K562 (cell line): ENCODE data around the gene SRRT. TPM values are rescaled to one million over a fixed set of nuclear protein-coding genes. Genes with fewer than 3 reads are reported as not detected.

Experiments used
- ATAC-seq: fragments of 200-7000 bp; cut with Tn5 transposase; 3 replicates; pipeline ENCODE4 v1.9.1; 2020; ENCODE audit warnings: moderate library complexity
- BruUV-seq: library from RNA; stranded (reverse); fragments of 400-500 nt; replicated peaks from 2 replicates; lab custom pipeline; 2021; lab: Mats Ljungman, UMichigan
- CTCF ChIA-PET: fragments of 300-600 bp; formaldehyde crosslinking; extraction: SDS; loops from one replicate; lab custom pipeline; 2021; ENCODE audit warnings: low intra/inter-chr PET ratio; lab: Yijun Ruan, JAX
- POLR2A ChIA-PET: fragments of 300-600, 350-650 bp; sonication (Branson Sonifier 250); formaldehyde crosslinking; extraction: SDS; loops from one replicate; lab custom pipeline; 2021; ENCODE audit warnings: antibody characterized with exemption, inconsistent platforms; lab: Yijun Ruan, JAX
- DNase-seq, 4 experiments: peaks; one replicate each; pipeline versions ENCODE4 v3.0.0 to v3.0.0-alpha.2; 2011 to 2018; ENCODE audit warnings: low spot score in 3 of 4, mixed read lengths in 3 of 4; ENCODE audit errors: extremely low read depth in 1 of 4
- FAIRE-seq: peaks from 2 replicates; lab custom pipeline; 2011; peaks lifted over from hg19 to GRCh38; lab: Jason Lieb, UNC
- H2AFZ ChIP-seq: 2 replicates; pipeline ENCODE4 v1.6.0; 2011; ENCODE audit warnings: low read depth, low read length, control low read depth, inconsistent platforms
- H3K27ac ChIP-seq: fragments of 200-600 bp; 3 replicates; pipeline ENCODE4 v1.8.0; 2011; ENCODE audit warnings: low read depth, mild to moderate bottlenecking, control low read depth, inconsistent platforms, low read length, moderate library complexity, mixed read lengths; ENCODE audit errors: extremely low read depth
- H3K27me3 ChIP-seq, 2 experiments: fragments of 300-600 bp in 1 of 2; 2 replicates in 1 of 2; 3 replicates in 1 of 2; pipeline versions ENCODE4 v1.6.0 to v1.8.0; 2011; ENCODE audit warnings: inconsistent platforms in 2 of 2, low read length in 2 of 2, mild to moderate bottlenecking in 1 of 2, mixed read lengths in 1 of 2, moderate library complexity in 1 of 2; ENCODE audit not compliant: control insufficient read depth in 2 of 2, insufficient read depth in 2 of 2
- H3K36me3 ChIP-seq: fragments of 300-600 bp; 3 replicates; pipeline ENCODE4 v1.8.0; 2011; ENCODE audit warnings: mild to moderate bottlenecking, low read length, inconsistent platforms; ENCODE audit not compliant: control insufficient read depth, insufficient read depth
- H3K4me1 ChIP-seq, 2 experiments: fragments of 200-600 bp in 1 of 2; replicated peaks in 1 of 2; 2 replicates in 1 of 2; 3 replicates in 1 of 2; pipeline versions ENCODE4 v1.5.1 to v1.8.0; 2011; ENCODE audit warnings: inconsistent platforms in 2 of 2, low read length in 2 of 2, mild to moderate bottlenecking in 1 of 2, mixed read lengths in 1 of 2, moderate library complexity in 1 of 2; ENCODE audit not compliant: control insufficient read depth in 2 of 2, insufficient read depth in 2 of 2
- H3K4me2 ChIP-seq: 2 replicates; pipeline ENCODE4 v1.6.1; 2011; ENCODE audit warnings: low read length, control low read depth, inconsistent platforms, mixed read lengths; ENCODE audit not compliant: insufficient read depth
- H3K4me3 ChIP-seq: fragments of 200-600 bp; sonication (generic), shearing (Covaris generic); 2 replicates; pipeline ENCODE4 v1.5.1; 2016; ENCODE audit warnings: control low read depth, inconsistent platforms
- H3K79me2 ChIP-seq: fragments of 200-600 bp; 3 replicates; pipeline ENCODE4 v1.8.0; 2011; ENCODE audit warnings: low read length, inconsistent platforms; ENCODE audit not compliant: control insufficient read depth, insufficient read depth
- H3K9ac ChIP-seq, 2 experiments: 2 replicates each; pipeline versions ENCODE4 v1.6.0 to v1.6.1; 2011; ENCODE audit warnings: low read depth in 2 of 2, low read length in 2 of 2, control low read depth in 1 of 2, inconsistent platforms in 1 of 2, mild to moderate bottlenecking in 1 of 2, mixed read lengths in 1 of 2; ENCODE audit not compliant: insufficient read depth in 1 of 2
- H3K9me1 ChIP-seq: one replicate; pipeline ENCODE4 v1.6.0; 2011; ENCODE audit warnings: inconsistent platforms, mild to moderate bottlenecking, low read length, moderate library complexity; ENCODE audit not compliant: control insufficient read depth, insufficient read depth
- H3K9me3 ChIP-seq: replicated peaks from 2 replicates; pipeline ENCODE4 v1.5.1; 2011; ENCODE audit warnings: low read depth, low read length, inconsistent platforms; ENCODE audit not compliant: control insufficient read depth, insufficient read depth
- H4K20me1 ChIP-seq: replicated peaks from 2 replicates; pipeline ENCODE4 v1.6.1; 2011; ENCODE audit warnings: low read length, inconsistent platforms, mixed read lengths; ENCODE audit not compliant: control insufficient read depth, insufficient read depth
- DACH1 ChIP-seq: fragments of 450-650 bp; IDR thresholded peaks from 2 replicates; pipeline ENCODE4 v1.6.1; 2018; ENCODE audit not compliant: partially characterized antibody
- IRF2 ChIP-seq: sonication (generic); formaldehyde crosslinking; IDR thresholded peaks from 2 replicates; pipeline ENCODE4 v1.8.1; 2022; ENCODE audit warnings: mild to moderate bottlenecking, missing genetic modification reagents
- MEF2A ChIP-seq: IDR thresholded peaks from 2 replicates; pipeline ENCODE4 v1.6.1; 2011; ENCODE audit warnings: low read depth, mild to moderate bottlenecking, low read length, moderate library complexity; ENCODE audit not compliant: control insufficient read depth
- MEF2D ChIP-seq: conservative IDR thresholded peaks from 2 replicates; pipeline ENCODE4 v1.6.1; 2016; ENCODE audit warnings: low read depth, missing genetic modification characterization, missing compliant biosample characterization
- RCOR1 ChIP-seq, 2 experiments: IDR thresholded peaks; 2 replicates each; pipeline ENCODE4 v1.6.1; 2012; ENCODE audit warnings: low read depth in 2 of 2, low read length in 2 of 2, borderline replicate concordance in 1 of 2, improper control_type of control experiment in 1 of 2
- TAF1 ChIP-seq: IDR thresholded peaks from 2 replicates; pipeline ENCODE4 v1.6.1; 2011; ENCODE audit warnings: mild to moderate bottlenecking, low read length, moderate library complexity; ENCODE audit not compliant: insufficient read depth, control insufficient read depth, severe bottlenecking; ENCODE audit errors: extremely low read depth
- TSHZ1 ChIP-seq: fragments of 250-450 bp; sonication (Bioruptor Pico); IDR thresholded peaks from 2 replicates; pipeline ENCODE4 v1.4.0; 2020; ENCODE audit warnings: mild to moderate bottlenecking, moderate library complexity
- WGBS: fragments of 100-300 bp; shearing (Covaris generic); methylation state at CpG from one replicate; pipeline ENCODE4 v1.1.6; 2016; ENCODE audit warnings: low coverage, mixed read lengths; ENCODE audit not compliant: insufficient coverage; ENCODE audit errors: missing lambda C conversion rate; 5-methylcytosine and 5-hydroxymethylcytosine counted together
- in situ Hi-C: fragments of 300-500 bp; cut with MboI; formaldehyde crosslinking; loops from 4 replicates; pipeline ENCODE4 v1.15.0; 2018; ENCODE audit warnings: inconsistent platforms, mixed read lengths
- intact Hi-C: fragments of 100-400 bp; cut with micrococcal nuclease; formaldehyde crosslinking; loops from 2 replicates; pipeline ENCODE4 v1.14.2; 2022
- polyA plus RNA-seq, 8 experiments: library from polyadenylated mRNA; depleted of rRNA in 4 of 8; stranded (reverse) in 5 of 8; unstranded in 3 of 8; fragments of >200 nt; fragmentation: Nextera tagmentation in 2 of 8; fragmentation: Illumina TruSeq in 1 of 8; extraction: Ambion mirVana in 2 of 8; extraction: Trizol in 1 of 8; gene quantifications; 2 replicates each; pipeline versions ENCODE4 v1.2.1 to v1.2.3, GENCODE V29; 2011 to 2014; ENCODE audit warnings: inconsistent platforms in 1 of 8, missing spikeins in 1 of 8
- total RNA-seq, 7 experiments: library from RNA; depleted of rRNA in 6 of 7; stranded (reverse); fragments of >200 nt in 6 of 7; fragmentation: Illumina TruSeq in 2 of 7; extraction: Trizol in 2 of 7; gene quantifications; 2 replicates each; pipeline versions ENCODE4 v1.2.1 to v1.2.3, GENCODE V29; 2011 to 2021; ENCODE audit warnings: low replicate concordance in 1 of 7
- TF ChIP-seq, protein P1 (sequence below): fragments of 250-450 bp; sonication (Bioruptor Pico); IDR thresholded peaks from 2 replicates; pipeline ENCODE4 v1.9.0; 2021; ENCODE audit warnings: mild to moderate bottlenecking
- TF ChIP-seq, protein P2 (sequence below): fragments of 200-800 bp; sonication (Bioruptor generic); IDR thresholded peaks from 2 replicates; pipeline ENCODE4 v1.6.1; 2017; ENCODE audit warnings: missing genetic modification characterization, missing compliant biosample characterization

SRRT gene
- total and polyA plus RNA-seq, 9 of the 15 experiments (the other 6 are each of a cell fraction or from before 2014, with no cell fraction given), result 10.3 to 263 (median 84.4) TPM

- FAIRE-seq, result no peak
- 27% methylated on average over 5 of the region's 5 CpGs for WGBS
- H3K4me1 ChIP-seq, result peaks cover 17 to 21% of the 10 kb centered on the region in 2 experiments; a peak in 4 of 5 replicates
- peak; percentile 34 for TF ChIP-seq DACH1
- 0 out of 2 replicates have a peak, but pooled peaks have one; percentile 27 for TF ChIP-seq MEF2D (tag)
- TF ChIP-seq MEF2A, result peak; percentile 56; the same call in 1 of the 2 replicates
- TF ChIP-seq TAF1, result no peak
- no peaks in the 10 kb centered on the region for H3K36me3 ChIP-seq
- in situ Hi-C loops (loop anchor here (25.0 kb wide), 1 partner anchor 385 kb away; no protein-coding TSS in a partner anchor), intact Hi-C loops (no loop called here)
- no peaks in the 10 kb centered on the region for H3K9me1 ChIP-seq
- no TSS peak for BruUV-seq
- H3K79me2 ChIP-seq, result no peaks in the 10 kb centered on the region
- no peak for ATAC-seq
- peak overlapping the region; percentile 1; the same call in 1 of the 2 replicates for H3K4me2 ChIP-seq
- no peaks in the 10 kb centered on the region for H3K27me3 ChIP-seq
- H3K9ac ChIP-seq, result no peak overlapping the region
- H3K4me3 ChIP-seq, result no peak overlapping the region
- DNase-seq, result no peak
- POLR2A ChIA-PET, result interaction anchor here (0.5 to 0.7 kb wide), 2 partner anchors 13 to 70 kb away, joined by 3 read pairs; partner anchors contain the start of gene UFSP1
- CTCF ChIA-PET, result interaction anchor here (0.7 kb wide), 1 partner anchor 294 kb away, joined by 5 read pairs; no protein-coding TSS in a partner anchor
- H4K20me1 ChIP-seq, result no peaks in the 10 kb centered on the region
- H3K9me3 ChIP-seq, result no peaks in the 10 kb centered on the region
- H2AFZ ChIP-seq, result no peak overlapping the region
- H3K27ac ChIP-seq, result no peak overlapping the region
Observed at GRCh38 chr7:100901921-100902332, 27.0 kb downstream of the SRRT start.

DNA sequence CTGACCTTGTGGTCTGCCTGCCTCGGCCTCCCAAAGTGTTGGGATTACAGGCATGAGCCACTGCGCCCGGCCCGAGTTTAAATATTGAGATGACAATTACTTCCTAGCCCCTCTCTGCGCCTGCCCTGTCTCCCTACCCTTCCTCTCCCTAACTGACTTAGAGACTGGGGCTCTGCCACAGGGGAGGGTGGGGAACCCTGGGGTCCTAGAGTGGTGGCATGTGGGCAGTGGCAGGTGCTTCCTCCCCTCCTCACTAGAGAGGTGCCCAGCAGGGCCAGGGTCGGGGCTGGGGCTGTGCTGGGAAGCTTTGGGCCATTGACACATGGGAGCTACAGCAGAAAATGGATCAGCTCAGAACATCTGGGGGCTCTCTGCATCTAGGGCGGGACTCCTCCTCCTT lies 27.7 kb downstream of the SRRT start:
- Histone ChIP-seq H3K4me3 (no peak overlapping the region), H3K4me2 (no peak overlapping the region), H3K36me3 (no peaks in the 10 kb centered on the region), H3K4me1 (peaks cover 11 to 14% of the 10 kb centered on the region in 2 experiments; a peak in 4 of 5 replicates), H3K9ac (no peak overlapping the region), H3K27me3 (no peaks in the 10 kb centered on the region), H3K27ac (no peak overlapping the region), H3K79me2 (no peaks in the 10 kb centered on the region), H3K9me3 (no peaks in the 10 kb centered on the region), H4K20me1 (no peaks in the 10 kb centered on the region), H2AFZ (no peak overlapping the region), H3K9me1 (no peaks in the 10 kb centered on the region)
- ATAC-seq (no peak), FAIRE-seq (no peak), DNase-seq (no peak)
- no TSS peak for BruUV-seq
- ChIA-PET CTCF (no interaction called here), POLR2A (interaction anchor here (0.6 kb wide), 1 partner anchor 1787 kb away, joined by 3 read pairs; no protein-coding TSS in a partner anchor)
- in situ Hi-C loops, result loop anchor here (25.0 kb wide), 1 partner anchor 385 kb away; no protein-coding TSS in a partner anchor
- 31% methylated on average over 7 of the region's 7 CpGs for WGBS
- intact Hi-C loops, result no loop called here
- TF ChIP-seq, protein P1, sequence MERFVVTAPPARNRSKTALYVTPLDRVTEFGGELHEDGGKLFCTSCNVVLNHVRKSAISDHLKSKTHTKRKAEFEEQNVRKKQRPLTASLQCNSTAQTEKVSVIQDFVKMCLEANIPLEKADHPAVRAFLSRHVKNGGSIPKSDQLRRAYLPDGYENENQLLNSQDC (CRISPR knock-in tag), result no peak
- TF ChIP-seq, protein P2, sequence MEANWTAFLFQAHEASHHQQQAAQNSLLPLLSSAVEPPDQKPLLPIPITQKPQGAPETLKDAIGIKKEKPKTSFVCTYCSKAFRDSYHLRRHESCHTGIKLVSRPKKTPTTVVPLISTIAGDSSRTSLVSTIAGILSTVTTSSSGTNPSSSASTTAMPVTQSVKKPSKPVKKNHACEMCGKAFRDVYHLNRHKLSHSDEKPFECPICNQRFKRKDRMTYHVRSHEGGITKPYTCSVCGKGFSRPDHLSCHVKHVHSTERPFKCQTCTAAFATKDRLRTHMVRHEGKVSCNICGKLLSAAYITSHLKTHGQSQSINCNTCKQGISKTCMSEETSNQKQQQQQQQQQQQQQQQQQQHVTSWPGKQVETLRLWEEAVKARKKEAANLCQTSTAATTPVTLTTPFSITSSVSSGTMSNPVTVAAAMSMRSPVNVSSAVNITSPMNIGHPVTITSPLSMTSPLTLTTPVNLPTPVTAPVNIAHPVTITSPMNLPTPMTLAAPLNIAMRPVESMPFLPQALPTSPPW, result no peak
- TF ChIP-seq TSHZ1 (no peak), IRF2 (CRISPR knock-in tag) (no peak), RCOR1 (IDR thresholded peaks at IDR 0.05; ENCODE audit: borderline replicate concordance in 1 of 2, low read depth in 2 of 2, low read length in 2 of 2) (no peak)
